Measurements from ENCODE around the gene GAB2. TPM values are rescaled to one million over a fixed set of nuclear protein-coding genes. Genes with fewer than 3 reads are reported as not detected.
A peak's percentile ranks its signal among the peaks of the same experiment; 100 is the strongest.

GAB2 gene
- total RNA-seq, 1 donor from 2014 or later: 20.9 TPM

DNA sequence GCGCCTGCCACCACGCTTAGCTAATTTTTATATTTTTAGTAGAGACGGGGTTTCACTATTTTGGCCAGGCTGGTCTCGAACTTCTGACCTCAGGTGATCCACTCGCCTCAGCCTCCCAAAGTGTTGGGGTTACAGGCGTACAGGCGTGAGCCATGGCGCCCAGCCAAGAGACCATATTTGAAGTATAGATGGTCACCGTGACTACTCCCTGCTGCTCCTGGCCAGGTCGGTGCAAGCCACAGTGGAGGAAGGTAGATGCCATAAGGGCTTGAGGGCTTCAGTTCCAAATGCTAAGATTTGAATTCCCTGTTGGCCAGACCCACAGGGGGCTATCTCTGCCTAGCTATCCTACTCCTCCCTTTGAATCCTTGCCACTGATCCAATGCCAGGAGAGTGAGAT is 194.9 kb downstream of the GAB2 start:
- DNase-seq (ENCODE audit: low spot score): peak; percentile 37

DNA sequence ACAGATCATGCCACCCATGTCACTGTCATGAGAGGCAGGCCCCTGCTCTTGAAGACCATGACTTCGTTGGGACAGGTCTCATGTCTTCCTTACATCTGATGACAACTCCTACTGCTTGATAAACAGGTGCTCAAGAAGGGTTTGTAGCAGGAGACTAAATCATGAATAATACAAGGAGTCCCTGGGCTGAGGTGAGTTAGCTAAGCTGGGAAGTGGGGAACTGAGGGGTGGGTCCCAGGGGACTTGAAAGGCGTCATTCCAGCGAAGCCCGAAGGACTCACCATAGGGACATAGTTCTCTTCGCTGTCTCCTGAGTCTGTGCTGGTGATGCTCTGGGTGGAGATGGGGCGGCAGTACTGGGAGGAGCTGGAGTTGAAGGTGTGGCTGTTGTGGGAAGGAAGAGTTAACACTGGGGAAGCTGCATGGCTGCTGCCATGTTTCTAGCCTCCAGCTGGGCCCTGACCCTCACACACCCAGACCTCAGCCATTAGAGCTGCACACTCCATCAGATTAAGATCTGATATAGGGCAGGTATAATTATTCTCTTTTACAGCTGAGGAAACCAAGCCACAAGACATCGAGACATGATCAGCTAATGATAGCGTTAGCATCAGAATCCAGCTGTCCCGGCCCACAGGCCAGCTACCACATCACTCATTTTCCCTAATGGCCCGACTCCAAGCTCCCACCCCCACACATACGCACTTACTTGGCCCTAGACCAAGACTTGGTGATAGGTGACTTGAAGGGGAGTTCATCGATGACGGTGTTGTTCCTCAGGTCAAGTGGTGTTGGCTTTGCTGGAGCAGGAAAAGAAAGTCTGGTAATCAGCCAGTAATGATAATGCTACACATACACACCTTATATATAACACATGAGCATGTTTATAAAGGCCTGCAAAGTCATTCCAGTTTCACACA is 196.0 kb downstream of the GAB2 start:
- DNase-seq (ENCODE audit: low spot score): peak; percentile 29

DNA sequence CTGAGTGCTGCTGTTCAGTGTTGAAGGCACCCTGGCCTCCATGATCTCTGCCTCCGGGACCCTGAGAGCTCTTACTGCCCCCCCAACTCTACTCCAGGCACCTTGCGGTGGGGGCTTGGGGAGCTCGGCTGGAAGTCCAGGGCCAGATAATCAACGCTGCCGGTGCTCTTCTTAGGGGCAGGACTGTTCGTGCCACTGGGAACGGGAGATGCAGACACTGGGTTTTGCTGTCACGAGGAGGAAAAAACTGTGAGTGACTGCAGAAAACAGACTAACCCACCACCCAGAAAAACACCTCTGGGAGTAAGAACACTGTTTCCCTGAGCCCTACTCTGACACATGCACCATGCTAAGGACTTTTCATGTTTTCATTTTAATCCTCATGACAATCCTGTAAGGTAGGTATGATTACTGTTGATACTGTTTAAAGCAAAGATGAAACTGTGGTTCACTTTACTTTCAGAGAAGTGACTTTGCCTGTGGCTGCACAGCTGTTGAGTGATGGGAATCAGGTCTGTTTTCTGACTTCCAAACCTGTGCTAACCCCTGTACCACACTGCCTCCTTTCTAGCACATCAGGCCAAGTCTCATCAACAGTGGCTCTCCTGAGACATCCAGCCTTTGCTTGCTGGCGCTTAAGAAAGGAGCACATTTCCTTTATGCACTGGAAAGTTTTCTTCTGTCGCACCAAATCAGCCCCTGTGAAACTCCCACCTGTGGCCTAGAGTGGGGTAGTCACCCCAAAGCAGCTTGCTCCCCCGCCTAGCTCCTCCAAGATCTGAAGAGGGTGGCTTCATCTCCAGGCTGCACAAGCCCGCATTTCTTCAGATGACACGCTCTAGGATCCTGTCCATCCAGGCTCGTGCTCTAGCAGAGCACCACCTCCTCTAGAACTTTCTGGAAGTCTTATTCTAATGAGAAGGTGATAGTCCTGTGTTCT is 197.1 kb downstream of the GAB2 start:
- peak; percentile 32 for DNase-seq (ENCODE audit: low spot score)

DNA sequence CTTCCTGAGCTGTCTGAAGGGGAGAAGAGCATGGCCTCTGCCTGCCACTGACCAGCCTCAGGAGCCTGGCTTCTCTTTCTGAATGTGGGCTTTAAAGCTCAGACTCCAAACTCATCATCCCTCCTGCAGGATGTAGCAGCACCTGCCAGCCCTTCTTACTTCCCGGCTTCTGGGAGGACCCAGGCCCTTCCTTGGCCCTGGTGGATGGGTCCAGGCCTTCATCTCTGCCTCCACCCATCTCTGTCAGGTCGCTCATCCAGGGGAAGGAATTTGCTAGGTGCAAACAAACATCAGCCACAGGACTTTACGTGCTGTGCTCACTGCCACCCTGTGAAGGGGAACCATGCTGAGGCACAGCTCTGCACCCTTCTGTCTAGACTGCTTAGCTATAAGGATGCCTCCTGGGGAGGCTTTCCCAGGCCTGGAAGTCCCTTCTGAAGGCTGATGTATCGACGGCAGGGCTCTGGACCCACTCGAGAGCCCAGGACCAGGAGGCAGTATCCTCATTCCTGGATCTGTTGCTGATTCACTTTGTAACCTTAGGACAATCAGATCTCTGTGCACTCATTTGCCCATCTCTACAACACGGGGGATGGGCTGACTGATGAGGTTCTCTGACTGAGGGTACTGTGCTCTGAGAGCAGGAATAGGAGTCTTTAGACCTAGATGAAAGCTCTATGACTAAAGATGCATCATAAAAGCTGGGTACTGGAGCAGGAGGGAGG is 198.0 kb downstream of the GAB2 start:
- no peak for DNase-seq (ENCODE audit: low spot score)

DNA sequence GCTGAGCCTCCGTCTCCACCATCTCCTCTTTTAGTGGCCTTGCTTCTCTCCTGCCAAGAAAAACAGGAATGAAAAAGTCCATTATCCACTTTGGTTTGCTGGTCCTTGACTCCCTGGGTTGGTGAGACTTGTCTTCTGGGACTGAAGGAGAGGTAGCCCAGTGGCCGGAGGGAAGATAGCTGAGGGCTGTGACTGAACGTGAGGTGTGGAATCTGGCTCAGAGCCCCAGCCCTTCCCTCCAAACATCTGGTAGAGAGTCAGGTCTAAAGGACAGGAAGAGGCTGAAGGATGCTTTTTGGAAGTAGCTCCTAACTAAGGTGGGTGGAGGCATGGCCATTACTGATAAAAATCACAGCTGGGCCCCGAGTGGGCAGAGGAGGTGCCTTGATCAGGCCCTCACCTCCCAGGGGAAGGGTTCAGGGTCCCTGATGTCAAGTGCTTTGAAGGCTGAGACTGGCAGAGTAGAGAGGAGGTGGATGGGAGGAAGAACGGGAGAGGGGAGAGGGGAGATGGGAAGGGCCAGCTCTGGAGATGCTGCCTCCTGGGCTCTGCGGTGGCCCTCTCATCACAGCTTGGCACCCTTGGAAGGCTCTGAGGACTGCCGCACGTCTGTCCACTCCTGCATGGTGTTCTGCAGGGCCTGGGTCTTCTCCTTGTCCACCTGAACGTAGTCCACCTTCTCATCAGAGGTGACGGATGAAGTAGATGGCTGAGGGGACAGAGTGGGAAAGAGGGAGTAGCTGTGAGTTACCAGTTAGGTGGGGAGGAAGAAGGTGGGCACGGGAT is 198.7 kb downstream of the GAB2 start:
- no peak for DNase-seq (ENCODE audit: low spot score)

DNA sequence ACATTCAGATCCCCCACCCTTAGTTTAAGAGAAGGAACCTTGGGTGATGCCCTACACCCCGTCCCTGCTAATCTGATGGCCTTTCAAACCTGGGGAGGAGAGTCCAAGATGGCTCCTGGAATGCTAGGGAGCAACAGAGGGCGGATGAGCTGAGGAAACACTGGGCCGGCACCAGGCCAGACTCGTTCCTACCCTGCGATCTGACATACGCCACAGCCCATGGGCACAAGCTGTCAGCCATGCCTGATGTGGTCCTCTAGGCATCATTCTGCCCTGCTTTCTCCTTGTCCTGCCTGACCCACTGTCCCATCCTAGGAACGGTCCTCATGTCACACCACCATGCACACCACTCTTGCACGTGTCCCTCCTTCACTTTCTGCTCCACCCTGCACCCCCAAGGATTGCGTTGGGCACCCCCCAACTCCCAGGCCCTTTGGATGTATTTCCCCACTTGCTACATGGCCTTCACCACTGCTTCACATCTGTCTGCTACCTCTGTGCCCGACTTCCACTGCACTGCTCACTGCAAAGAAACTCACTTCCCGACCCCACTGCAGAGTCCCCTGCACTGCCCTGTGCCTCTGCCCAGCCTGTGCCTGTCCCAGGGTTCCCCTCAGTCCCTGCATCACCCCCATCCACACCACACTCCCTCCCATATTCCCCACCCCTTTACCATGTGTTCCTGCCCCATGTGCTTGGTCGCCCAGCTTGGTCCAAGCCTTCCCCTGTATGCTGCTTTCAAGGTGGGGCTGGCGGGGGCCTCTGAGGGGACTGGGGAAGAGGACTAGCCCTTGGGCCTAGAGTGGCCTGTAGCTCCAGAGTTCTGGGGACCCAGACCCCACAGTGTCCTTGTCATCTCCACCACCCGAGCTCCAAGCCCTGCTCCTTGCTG is 199.7 kb downstream of the GAB2 start:
- no peak for DNase-seq (ENCODE audit: low spot score)

DNA sequence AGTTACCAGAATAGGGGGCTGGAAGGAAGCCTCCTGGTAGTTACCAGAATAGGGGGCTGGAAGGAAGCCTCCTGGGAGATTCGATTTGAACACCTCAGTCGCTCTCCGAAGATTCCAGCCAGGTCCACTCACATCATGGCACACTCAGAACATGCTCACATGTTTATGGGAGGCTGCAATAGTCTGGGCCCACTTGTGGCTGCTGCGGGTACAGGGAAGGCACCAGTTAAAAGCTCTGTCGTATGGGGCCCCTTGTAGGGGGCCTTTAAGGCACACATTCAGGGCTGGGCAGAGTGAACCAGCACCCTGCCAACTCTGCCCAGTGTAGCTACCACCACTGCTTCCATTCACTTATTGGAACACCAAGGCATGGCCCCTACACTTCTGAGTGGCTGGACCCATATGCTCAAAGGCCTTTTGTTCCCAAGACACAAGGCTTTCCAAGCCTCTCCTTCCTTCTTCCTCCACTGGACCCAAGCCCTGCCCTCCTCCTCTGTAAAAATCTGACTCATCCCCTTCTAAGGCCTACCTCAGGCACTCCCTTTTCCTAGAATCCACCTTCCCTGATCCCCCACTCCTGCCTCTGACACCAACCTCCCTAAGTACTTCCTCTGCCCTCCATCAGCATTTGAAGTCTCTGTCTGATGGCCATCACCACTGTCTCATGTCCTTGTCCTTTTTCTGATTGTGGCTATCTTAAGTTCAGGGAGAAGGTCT is 200.9 kb downstream of the GAB2 start:
- no peak for DNase-seq (ENCODE audit: low spot score)

DNA sequence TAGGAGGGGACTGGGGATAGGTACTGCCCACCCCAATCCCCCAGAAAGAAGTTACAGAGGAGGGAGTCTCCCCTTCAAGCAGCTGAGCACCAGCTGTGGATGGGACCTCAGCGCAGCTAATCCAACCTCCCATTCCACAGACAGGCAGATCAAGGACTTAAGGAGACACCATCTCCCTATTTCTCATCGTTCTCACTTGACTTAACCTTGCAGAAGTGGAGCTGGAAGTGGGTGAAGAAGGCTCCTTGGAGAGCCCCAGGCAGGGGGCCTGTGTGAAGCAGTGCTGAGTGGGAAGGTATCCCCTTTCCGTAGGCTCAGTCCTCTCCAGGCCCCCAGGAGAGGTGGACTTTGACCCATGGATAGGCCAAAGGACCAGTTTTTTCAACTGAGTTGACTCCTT is 201.6 kb downstream of the GAB2 start:
- DNase-seq (ENCODE audit: low spot score): no peak

DNA sequence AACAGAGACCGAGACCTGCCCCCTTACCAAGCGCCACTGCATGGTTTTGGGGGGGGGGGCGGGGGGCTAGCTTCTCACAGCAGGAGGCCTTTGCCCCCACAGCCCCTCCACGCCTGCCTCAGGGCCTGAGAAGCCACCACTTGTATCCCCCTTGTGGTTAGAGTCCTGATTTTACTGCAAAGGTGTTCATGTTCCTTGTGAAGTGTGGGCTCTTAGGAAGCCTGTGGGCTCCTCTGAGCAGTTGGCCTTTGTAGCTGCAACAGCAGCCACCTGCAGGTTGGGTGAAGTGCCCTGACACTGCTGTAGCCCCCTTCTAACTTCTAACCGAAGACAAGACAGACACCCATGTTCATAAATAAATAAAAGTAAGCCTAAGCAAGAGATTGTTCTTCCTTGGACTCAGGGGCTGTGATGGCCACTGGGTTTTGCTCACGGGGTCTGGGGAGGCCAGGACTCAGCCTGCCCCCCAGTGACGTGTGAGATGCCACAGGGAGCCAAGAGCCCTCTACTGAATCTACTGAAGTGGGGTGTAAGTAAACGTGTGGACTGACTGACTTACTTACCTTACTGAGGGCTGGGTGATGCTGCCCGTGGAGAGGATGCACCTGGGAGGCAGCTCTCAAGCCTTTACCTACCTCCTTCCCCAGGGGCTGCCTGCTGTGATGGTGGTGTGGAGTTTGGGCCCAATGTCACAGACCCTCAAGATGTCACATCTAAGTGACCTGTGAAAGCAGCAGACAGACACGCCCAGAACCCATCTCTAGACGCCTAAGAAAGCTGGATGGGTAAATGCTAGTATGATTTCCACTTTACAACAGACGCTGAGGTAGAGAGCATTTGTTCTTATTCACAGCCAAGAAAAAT is 203.1 kb downstream of the GAB2 start:
- no peak for DNase-seq (ENCODE audit: low spot score)

DNA sequence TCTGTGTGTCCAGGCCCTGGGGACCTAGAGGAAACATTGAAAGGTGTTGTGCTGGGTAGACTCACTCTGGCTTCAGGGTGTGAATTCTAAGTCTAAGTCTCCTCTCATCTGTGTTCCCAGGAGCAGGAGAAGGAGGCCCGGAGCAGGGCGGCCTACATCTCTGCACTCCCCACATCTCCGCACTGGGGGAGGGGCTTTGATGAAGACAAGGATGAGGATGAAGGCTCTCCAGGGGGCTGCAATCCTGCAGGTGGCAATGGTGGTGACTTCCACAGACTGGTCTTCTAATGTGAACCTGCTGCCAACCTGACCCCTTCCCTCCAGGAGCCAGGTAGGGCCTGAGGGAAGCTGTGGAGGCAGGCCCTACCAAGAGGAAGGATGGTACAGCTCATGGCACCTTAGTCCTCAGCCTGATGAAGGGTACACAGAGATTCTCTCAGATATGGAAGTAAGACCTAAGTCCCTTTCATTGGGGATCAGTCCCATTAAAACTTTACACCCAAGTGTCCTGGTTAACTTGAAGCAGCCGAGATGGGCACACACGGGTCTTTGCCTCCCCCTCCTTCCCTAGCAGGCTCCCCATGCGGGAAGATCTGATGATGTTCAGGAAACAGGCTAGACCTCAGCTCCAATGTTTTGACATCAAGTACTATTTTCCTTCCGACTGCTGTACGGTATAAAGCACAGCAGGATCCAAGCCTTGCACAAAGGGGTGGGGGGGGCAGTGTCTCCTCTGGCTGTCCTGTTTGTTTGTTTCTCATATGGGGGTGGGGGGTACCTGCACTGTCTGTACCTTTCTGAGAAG is 203.9 kb downstream of the GAB2 start:
- DNase-seq (ENCODE audit: low spot score): no peak

DNA sequence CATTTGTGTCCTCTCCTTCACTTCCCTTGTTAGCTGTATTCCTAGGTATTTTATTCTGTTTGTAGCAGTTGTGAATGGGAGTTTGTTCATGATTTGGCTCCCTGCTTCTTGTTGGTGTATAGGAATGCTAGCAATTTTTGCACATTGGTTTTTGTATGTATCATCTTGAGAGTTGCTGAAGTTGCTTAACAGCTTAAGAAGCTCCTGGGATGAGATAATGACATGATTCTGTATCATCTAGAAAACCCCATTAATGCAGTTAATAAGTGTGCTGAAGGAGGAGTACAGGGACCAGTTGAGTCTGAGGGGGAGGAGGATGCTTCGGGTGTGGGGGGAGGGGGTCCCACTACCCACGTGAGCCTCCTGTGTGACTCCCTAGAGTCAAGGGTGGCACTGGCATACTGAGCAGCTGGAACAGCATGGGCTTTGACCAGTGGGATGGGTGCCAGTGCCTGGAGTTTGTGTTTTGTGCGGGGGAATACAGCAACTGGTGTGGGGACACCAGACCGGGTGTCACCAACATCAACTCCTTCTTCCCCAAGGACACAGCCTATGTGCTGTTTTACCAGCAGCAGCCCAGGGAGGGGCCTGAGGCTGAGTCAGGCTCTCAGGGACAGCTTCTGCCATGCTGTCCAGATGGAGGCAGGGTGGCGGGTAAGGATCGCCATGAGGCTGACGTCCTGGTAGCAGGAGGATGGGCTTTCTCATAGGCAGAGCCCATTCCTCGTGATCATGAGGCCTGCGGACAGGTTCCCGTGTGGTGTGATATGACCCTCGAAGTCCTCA is 204.8 kb downstream of the GAB2 start:
- DNase-seq (ENCODE audit: low spot score): no peak

DNA sequence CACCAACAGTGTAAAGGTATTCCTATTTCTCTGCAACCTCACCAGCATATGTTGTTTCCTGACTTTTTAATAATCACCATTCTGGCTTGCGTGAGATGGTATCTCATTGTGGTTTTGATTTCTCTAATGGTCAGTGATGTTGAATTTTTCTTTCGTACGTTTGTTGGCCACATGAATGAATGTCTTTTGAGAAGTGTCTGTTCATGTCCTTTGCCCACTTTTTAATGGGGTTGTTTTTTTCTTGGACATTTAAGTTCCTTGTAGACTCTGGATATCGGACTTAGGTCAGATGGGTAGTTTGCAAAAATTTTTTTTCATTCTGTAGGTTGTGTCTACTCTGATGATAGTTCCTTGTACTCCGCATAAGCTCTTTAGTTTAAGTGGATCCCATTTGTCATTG is 206.1 kb downstream of the GAB2 start:
- DNase-seq (ENCODE audit: low spot score): no peak

DNA sequence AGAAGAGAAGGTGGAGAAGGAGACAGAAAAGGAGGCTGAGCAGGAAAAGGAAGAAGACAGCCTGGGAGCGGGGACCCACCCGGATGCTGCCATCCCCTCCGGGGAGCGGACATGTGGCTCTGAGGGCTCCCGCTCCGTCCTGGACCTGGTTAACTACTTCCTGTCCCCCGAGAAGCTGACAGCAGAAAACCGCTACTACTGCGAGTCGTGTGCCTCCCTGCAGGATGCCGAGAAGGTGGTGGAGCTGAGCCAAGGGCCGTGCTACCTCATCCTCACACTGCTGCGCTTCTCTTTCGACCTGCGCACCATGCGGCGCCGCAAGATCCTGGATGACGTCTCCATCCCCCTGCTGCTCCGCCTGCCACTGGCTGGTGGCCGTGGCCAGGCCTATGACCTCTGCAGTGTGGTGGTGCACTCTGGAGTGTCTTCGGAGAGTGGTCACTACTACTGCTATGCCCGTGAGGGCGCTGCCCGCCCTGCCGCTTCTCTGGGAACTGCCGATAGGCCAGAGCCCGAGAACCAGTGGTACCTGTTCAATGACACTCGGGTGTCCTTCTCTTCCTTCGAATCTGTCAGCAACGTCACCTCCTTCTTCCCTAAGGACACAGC is 207.5 kb downstream of the GAB2 start:
- DNase-seq (ENCODE audit: low spot score): no peak

DNA sequence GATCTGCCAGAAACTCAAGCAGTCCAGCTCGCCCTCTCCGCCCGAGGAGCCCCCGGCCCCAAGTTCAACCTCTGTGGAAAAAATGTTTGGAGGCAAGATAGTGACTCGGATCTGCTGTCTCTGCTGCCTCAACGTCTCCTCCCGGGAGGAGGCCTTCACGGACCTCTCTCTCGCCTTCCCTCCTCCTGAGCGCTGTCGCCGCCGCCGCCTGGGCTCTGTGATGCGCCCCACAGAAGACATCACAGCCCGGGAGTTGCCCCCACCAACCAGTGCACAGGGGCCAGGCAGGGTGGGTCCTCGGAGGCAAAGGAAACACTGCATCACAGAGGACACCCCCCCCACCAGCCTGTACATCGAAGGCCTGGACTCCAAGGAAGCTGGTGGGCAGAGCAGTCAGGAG is 208.1 kb downstream of the GAB2 start:
- no peak for DNase-seq (ENCODE audit: low spot score)

DNA sequence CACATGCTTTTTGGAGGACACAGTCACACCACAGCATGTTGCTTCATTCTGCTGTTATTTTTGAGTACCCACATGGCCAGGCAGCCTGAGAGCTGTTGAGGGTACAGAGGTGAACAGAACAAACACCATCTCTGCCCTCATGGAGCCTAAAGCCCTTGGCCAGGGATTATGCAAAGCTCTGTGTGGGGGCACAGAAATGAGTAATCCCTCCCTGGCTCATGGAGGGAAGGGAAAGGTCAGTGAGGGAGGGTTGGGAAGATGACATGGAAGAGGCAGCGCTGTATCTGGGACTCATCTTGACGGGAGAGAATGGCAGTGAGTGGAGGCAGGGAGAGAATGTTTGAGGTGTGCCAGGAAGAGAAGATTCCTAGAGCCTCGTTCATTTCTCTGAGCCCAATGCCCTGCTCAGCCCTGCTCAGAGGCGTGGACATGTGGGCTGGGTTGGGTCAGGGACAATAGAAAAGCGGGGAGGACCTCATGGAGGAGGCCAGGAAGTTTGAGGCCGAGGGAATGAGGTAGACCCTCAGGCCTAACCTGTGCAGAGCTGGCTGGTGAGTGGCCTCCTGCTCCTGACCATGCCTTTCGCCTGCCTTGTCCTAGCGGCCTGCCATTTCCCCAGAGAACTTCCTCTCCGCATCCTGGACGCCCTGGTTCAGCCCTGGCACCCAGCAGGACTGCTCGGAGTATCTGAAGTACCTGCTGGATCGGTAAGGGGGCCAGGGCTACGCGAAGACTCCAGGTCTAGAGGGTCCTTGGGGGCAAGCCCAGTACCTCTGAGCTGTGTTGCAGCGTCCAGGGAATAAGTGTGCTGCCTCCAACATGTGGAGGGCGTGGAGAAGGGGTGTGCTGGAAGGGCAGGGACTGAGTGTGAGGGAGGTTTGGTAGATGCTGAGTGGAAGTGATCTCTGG is 209.1 kb downstream of the GAB2 start:
- no peak for DNase-seq (ENCODE audit: low spot score)

Measured in ureter (tissue), 1 donor.